OCI-LY1 (cell line): ENCODE data around the gene WNT11.

Source experiments
- H2AFZ ChIP-seq: fragments of 200-600 bp; sonication (generic), shearing (Covaris generic); 2 replicates; pipeline ENCODE4 v1.6.0; 2014; ENCODE audit warnings: antibody characterized with exemption, mild to moderate bottlenecking, low read length
- H3F3A ChIP-seq: fragments of 200-600 bp; sonication (generic), shearing (Covaris generic); 2 replicates; pipeline ENCODE4 v1.6.0; 2014; ENCODE audit warnings: mild to moderate bottlenecking, antibody characterized with exemption, low read length, moderate library complexity; ENCODE audit not compliant: insufficient read depth
- H3K27ac ChIP-seq: fragments of 200-600 bp; sonication (generic); 2 replicates; pipeline ENCODE4 v1.5.1; 2014; ENCODE audit warnings: low read length, mixed run types, mild to moderate bottlenecking, low read depth; ENCODE audit not compliant: poor library complexity, severe bottlenecking
- H3K27me3 ChIP-seq: fragments of 200-600 bp; sonication (generic); 2 replicates; pipeline ENCODE4 v1.6.0; 2014; ENCODE audit warnings: antibody characterized with exemption, mild to moderate bottlenecking, low read length, moderate library complexity; ENCODE audit not compliant: insufficient read depth
- H3K36me3 ChIP-seq: fragments of 200-600 bp; sonication (generic); 2 replicates; pipeline ENCODE4 v1.6.1; 2014; ENCODE audit warnings: mild to moderate bottlenecking, antibody characterized with exemption, low read length, moderate library complexity, mixed read lengths; ENCODE audit not compliant: insufficient read depth
- H3K4me1 ChIP-seq: fragments of 200-600 bp; sonication (generic); 2 replicates; pipeline ENCODE4 v1.5.1; 2014; ENCODE audit warnings: mild to moderate bottlenecking, low read length, moderate library complexity; ENCODE audit not compliant: insufficient read depth, severe bottlenecking
- H3K4me2 ChIP-seq: fragments of 200-600 bp; sonication (generic), shearing (Covaris generic); 2 replicates; pipeline ENCODE4 v1.6.1; 2014; ENCODE audit warnings: low read length
- H3K4me3 ChIP-seq: fragments of 200-600 bp; sonication (generic); 2 replicates; pipeline ENCODE4 v1.5.1; 2014; ENCODE audit warnings: low read length, low read depth, mild to moderate bottlenecking, mixed read lengths; ENCODE audit not compliant: poor library complexity, severe bottlenecking
- H3K79me2 ChIP-seq: fragments of 200-600 bp; shearing (Covaris generic); 2 replicates; pipeline ENCODE4 v1.6.1; 2016; ENCODE audit warnings: mixed run types, low read length, mixed read lengths; ENCODE audit not compliant: insufficient read depth
- H3K9ac ChIP-seq: fragments of 200-600 bp; sonication (generic), shearing (Covaris generic); 2 replicates; pipeline ENCODE4 v1.6.1; 2014; ENCODE audit warnings: mild to moderate bottlenecking, low read length, mixed read lengths
- H3K9me2 ChIP-seq: fragments of 200-600 bp; sonication (generic), shearing (Covaris generic); 2 replicates; pipeline ENCODE4 v1.6.1; 2014; ENCODE audit warnings: low read depth, mild to moderate bottlenecking, low read length, mixed read lengths
- H3K9me3 ChIP-seq: fragments of 200-600 bp; shearing (Covaris generic); 2 replicates; pipeline ENCODE4 v1.6.1; 2014; ENCODE audit warnings: low read length, mixed read lengths
- H4K20me1 ChIP-seq: fragments of 200-600 bp; sonication (generic), shearing (Covaris generic); 2 replicates; pipeline ENCODE4 v1.6.0; 2016; ENCODE audit warnings: mild to moderate bottlenecking, low read length; ENCODE audit not compliant: insufficient read depth
- CTCF ChIP-seq: fragments of 200-600 bp; sonication (generic), shearing (Covaris generic); IDR thresholded peaks from 2 replicates; pipeline ENCODE4 v1.5.1; 2017; ENCODE audit warnings: mild to moderate bottlenecking, antibody characterized with exemption, low read length, moderate library complexity, mixed read lengths
- EZH2 ChIP-seq: fragments of 200-600 bp; sonication (generic), shearing (Covaris generic); IDR thresholded peaks from 2 replicates; pipeline ENCODE4 v1.8.0; 2017; ENCODE audit warnings: borderline replicate concordance, mixed run types, mild to moderate bottlenecking, antibody characterized with exemption, low read length, moderate library complexity, mixed read lengths

WNT11 gene

GRCh38 chr11:76164861-76165751, 41.2 kb downstream of the WNT11 start:
- Histone ChIP-seq H3K27ac (no peak overlapping the region), H4K20me1 (no peaks in the 10 kb centered on the region), H3K9me3 (no peaks in the 10 kb centered on the region), H3K9ac (no peak overlapping the region), H3K79me2 (no peaks in the 10 kb centered on the region), H3F3A (no peaks in the 10 kb centered on the region), H3K27me3 (no peaks in the 10 kb centered on the region), H3K9me2 (no peaks in the 10 kb centered on the region), H3K4me2 (no peak overlapping the region), H3K36me3 (no peaks in the 10 kb centered on the region), H3K4me3 (no peak overlapping the region), H3K4me1 (no peaks in the 10 kb centered on the region), H2AFZ (no peak overlapping the region)
- TF ChIP-seq EZH2 (no peak), CTCF (no peak)

- Histone ChIP-seq H3K9me3 (no peaks in the 10 kb centered on the region), H3K27me3 (no peaks in the 10 kb centered on the region), H3K4me3 (no peak overlapping the region), H3K27ac (no peak overlapping the region), H3K4me2 (no peak overlapping the region), H3K4me1 (no peaks in the 10 kb centered on the region), H3F3A (no peaks in the 10 kb centered on the region), H3K36me3 (no peaks in the 10 kb centered on the region), H4K20me1 (no peaks in the 10 kb centered on the region), H3K79me2 (no peaks in the 10 kb centered on the region), H3K9ac (no peak overlapping the region), H2AFZ (no peak overlapping the region), H3K9me2 (no peaks in the 10 kb centered on the region)
- no peak for TF ChIP-seq EZH2
- TF ChIP-seq CTCF = no peak
Measured at GRCh38 chr11:76164081-76164480, 42.2 kb downstream of the WNT11 start.

- Histone ChIP-seq H3F3A (no peaks in the 10 kb centered on the region), H3K27me3 (no peaks in the 10 kb centered on the region), H2AFZ (no peak overlapping the region), H3K9me2 (no peaks in the 10 kb centered on the region), H3K4me1 (no peaks in the 10 kb centered on the region), H3K9ac (no peak overlapping the region), H3K36me3 (no peaks in the 10 kb centered on the region), H3K79me2 (no peaks in the 10 kb centered on the region), H4K20me1 (no peaks in the 10 kb centered on the region), H3K4me2 (no peak overlapping the region), H3K9me3 (no peaks in the 10 kb centered on the region), H3K27ac (no peak overlapping the region), H3K4me3 (no peak overlapping the region)
- TF ChIP-seq CTCF = no peak
- no peak for TF ChIP-seq EZH2
Measured at GRCh38 chr11:76163289-76163880, 42.9 kb downstream of the WNT11 start.
